Activated CD4-positive, alpha-beta T cell treated with anti-CD3 and anti-CD28 coated beads for 4 hours (primary cell): ENCODE results near the gene C2orf68.
"Not testable (repeated sequence)": the region's sequence is repeated elsewhere in the genome, so short reads cannot be mapped to it uniquely, and the experiment has no call there.

Source experiments
- DNase-seq, 2 donors: peaks; one replicate each; pipeline ENCODE4 v3.0.0-alpha.2; 2020

Gene C2orf68, protein sequence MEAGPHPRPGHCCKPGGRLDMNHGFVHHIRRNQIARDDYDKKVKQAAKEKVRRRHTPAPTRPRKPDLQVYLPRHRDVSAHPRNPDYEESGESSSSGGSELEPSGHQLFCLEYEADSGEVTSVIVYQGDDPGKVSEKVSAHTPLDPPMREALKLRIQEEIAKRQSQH

GRCh38 chr2:85611705-85612587 is at the start of gene C2orf68:
Gene C2orf68, minus strand, starts transcription at chr2:85612066. Its CDS starts 82 bp downstream, at chr2:85611984.
- DNase-seq = peak; percentile 73 to 79

DNA sequence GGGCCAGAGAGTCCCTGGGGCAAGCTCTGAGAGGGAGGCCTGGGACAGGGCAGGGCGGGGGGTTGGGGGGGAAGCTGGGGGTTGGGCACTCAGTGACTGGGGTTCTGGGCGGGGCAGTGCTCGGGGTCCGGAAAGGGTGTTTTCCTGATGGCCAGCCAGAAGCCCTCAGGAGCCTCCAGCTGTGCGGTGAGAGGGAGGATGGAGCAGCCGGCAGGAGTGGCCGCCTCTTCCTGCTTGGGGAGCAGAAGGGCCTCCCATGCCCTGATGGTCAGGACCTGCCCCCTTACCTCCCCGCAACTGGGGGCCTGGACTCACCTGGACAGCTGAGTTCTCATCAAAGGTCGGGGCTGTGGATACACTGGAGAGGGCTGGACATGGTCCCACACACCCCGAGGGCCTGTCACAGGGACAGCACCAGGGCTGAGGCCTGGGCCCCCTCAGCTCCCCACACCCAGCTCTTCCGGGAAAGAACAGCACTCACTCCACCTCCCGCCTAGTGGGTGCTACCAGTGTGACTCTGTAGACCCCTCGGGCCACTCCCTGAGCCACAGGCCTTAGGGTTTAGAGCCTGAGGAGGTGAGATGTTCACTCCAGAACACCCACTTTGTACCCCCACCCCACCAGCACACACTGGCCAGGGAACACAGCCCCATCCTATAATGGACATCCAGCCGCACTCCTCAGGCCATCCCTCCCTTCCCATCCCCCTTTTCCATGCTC is 49.4 kb upstream of the C2orf68 start:
- DNase-seq = no peak

- DNase-seq = no peak
Measured at GRCh38 chr2:85660725-85661124, 48.9 kb upstream of the C2orf68 start.

DNA sequence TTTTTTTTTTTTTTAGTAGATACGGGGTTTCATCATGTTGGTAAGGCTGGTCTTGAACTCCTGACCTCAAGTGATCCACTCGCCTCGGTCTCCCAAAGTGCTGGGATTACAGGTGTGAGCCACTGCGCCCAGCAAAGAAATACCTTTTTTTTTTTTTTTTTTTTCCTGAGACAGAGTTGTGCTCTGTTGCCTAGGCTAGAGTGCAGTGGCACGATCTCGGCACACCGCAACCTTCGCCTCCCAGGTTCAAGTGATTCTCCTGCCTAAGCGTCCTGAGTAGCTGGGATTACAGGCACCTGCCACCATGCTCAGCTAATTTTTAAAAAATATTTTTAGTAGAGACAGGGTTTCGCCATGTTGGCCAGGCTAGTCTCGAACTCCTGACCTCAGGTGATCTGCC is 48.4 kb upstream of the C2orf68 start:
- DNase-seq = not testable (repeated sequence)

GRCh38 chr2:85659324-85659981 is 47.6 kb upstream of the C2orf68 start:
- no peak for DNase-seq

GRCh38 chr2:85657399-85657798 is 45.5 kb upstream of the C2orf68 start:
- DNase-seq = not testable (repeated sequence)

GRCh38 chr2:85656468-85656867 is 44.6 kb upstream of the C2orf68 start:
- no peak for DNase-seq

DNA sequence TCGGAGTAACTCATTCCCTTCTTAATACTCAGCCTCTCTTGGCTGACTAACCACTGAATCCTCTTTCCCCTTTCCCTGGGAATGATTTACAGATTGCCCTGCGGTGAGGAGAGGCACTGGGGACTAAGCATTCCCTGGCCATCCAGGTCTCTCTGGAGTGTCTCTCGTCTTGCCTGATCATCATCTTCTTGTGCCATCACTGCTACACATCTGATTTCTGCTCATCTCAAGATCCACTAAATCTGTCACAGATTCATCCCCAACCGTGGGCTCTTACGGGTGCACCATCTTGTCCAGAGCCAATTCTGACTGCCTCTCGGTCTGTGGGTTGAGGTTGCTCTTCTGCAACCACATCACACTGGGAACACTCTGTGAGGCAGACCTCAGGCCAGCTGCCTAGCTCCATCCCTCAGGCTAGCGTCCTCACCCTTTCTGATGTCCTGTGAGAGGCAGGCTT is 44.1 kb upstream of the C2orf68 start:
- DNase-seq = no peak

DNA sequence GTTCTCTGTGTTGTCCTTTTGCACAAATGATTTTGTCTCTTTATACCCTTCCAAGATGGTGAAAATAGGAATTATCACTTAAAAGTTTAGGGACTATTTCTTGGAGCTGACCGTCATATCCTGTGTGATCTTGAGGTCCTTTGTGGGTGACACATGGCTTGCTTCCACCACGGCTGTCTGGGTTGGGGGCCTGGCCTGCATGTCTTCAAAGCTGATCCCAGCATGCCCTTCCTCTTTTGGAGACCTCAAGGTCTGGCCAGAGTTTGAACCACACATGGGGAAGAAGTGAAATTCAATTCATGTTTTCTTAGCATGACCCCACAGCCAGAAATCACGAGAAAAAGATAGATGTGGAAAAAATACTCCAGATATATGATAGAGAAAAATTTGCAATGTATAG is 42.1 kb upstream of the C2orf68 start:
- no peak for DNase-seq

DNA sequence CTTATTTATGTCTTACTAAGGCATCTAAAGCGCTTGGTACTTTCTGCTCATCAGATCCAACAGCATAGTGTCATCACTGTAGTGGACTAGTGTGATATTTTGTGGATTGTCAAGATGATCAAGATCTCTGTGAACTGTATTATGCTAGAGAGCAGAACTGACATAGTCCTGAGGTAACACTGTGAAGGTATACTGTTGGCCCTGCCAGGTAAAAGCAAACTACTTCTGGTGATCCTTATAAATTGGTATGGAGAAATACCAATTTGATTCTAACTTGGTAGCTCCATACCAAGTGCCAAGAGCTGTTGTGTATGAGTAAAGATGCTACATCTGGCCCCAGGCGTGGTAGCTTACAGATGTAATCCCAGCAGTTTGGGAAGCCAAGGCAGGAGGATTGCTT is 40.2 kb upstream of the C2orf68 start:
- no peak for DNase-seq

- no peak for DNase-seq
Measured at GRCh38 chr2:85651097-85651496, 39.2 kb upstream of the C2orf68 start.

GRCh38 chr2:85650456-85650855 is 38.6 kb upstream of the C2orf68 start:
- DNase-seq = no peak

DNA sequence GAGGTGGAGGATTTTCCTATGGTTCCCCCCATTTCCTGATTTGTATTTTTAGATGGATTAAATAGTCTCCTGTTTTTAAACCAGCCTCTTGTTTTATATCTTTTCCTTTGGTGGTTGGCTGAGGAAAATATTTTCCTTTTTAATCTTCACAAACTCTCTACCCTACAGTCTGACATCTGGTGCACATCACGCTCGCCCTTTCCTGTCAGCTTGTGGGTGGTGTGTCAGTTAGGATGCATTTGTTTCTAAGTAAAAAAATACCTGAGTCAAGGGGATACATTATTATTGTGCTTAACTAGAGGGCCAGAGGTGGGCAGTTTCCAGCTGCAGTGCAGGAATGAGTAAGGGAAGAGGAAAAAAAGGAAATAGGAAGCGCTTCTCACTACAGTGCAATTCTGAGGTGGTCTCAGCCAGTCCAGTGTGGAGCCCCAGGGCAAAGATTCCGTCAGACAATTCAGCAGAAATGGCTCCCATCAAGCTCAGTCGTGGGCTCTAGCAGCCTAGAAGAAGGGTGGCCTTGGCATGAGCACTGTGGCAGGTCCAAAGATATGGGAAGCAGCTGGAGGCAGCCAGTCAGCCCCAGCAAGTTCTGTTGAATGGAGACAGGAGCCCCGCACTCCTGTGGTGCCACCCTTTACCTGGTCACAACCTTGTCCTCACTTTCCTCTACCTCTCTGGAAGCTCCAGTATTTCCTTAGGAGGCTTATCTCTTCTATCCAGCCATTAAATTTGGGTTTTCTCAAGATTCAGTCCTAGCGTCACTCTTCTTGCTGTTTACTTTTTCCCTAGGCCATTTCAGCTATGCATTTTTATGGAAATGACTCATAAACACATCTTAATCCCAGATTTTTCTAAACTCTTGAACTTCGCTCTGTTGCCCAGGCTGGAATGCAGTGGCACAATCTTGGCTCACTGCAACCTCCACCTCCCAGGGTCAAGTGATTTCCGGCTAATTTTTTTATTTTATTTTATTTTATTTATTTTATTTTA is 37.6 kb upstream of the C2orf68 start:
- DNase-seq = no peak

- DNase-seq = no peak
Measured at GRCh38 chr2:85648619-85649018, 36.8 kb upstream of the C2orf68 start.

- no peak for DNase-seq
Measured at GRCh38 chr2:85647823-85648526, 36.1 kb upstream of the C2orf68 start.

DNA sequence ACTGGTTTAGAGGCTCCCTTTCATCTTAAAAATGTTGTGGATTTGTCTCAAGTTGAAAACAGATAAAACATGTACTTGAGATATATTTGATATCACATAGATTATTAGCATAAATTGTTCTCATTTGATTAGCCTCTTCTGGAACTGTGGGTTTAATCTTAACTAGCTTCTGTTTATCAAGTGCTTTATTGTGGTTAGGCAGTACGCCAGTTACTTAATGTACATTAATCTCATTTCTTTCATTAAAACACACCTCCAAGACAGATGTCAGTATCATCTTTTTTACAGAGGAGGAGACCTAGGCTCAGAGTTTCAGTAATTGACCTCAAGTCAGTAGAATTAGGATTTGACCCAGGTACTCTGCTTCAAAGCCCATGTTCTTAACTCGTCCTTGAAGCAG is 34.3 kb upstream of the C2orf68 start:
- no peak for DNase-seq

DNA sequence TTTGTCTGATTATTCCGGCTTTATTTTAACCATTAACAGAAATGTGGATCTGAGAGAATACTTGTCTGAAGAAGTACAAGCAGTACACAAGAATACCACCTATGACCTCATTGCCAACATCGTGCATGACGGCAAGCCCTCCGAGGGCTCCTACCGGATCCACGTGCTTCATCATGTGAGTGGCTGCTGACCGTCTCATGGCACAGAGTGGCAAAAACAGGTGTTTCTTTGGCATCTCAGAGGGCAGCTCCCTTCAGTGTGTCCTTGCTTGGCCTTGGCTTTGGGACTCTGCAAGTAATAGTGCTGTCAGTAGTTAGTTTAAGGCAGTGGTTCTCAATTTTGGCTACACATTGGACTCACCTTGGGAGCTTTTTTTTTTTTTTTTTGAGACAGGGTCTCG is 33.0 kb upstream of the C2orf68 start:
- no peak for DNase-seq

GRCh38 chr2:85642725-85643124 is 30.9 kb upstream of the C2orf68 start:
- DNase-seq = no peak

DNA sequence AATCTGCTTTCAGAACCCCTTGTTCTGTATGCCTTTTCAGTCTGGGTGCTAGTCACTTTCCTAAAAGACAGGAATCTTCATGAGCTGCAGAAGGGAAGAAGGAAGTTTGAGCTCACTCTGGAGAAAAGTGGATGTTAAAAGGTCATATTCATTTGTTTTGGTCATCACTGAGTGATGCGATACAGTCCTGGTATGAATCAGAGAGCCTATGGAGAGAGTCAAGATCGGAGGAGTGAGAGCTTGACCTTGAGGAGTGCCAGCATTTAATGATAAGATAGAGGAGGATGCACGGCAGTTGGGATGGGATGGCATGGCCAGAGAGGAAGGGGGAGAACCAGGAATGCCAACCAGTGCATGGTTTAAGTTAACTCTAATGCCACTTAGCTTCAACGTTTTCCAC is 23.8 kb upstream of the C2orf68 start:
- no peak for DNase-seq

DNA sequence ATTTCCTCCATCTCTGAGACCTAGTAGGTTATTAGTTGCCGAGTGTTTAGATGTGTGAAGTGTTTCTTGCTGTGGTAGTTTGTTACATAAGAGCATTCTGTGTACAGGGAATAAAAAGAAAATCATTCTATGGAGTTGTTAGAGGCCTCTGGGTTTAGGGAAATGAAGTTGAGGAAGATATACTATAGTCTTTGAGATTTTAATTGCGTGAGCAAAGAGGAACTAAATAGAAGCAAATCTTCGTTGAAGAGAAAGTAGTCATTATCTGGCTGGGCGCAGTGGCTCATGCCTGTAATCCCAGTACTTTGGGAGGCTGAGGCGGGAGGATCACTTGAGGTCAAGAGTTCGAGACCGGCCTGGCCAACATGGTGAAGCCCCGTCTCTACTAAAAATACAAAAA is 23.1 kb upstream of the C2orf68 start:
- no peak for DNase-seq

DNA sequence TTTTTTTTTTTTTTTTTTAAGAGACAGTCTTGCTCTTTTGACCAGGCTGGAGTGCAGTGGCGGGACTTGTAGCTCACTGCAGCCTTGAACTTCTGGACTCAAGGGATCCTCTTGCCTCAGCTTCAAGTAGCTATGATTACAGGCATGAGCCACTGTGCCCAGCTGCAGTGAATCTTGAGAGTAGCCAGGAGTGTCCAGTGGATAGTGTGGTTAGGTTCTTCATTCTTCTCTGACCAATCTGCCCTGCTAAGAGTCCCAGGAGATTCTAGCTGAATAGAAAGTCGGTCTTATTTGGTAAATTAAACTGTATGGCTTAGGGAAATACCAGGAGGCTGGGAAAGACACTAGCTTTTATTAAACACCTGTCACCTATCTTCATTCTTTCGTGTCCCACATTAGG is 19.4 kb upstream of the C2orf68 start:
- DNase-seq = no peak
